ENCODE results near the gene RAE1. TPM values are rescaled to one million over a fixed set of nuclear protein-coding genes. Genes with fewer than 3 reads are reported as not detected.
A peak's percentile ranks its signal among the peaks of the same experiment; 100 is the strongest.

Gene RAE1
- total RNA-seq (2014; rRNA removed) (99.8 and 183 TPM in 2 replicates), Bru-seq, nascent RNA (percentile 91 among the genes with signal in this experiment), BruChase-seq, experiment 1, labeled RNA remaining after a 6-hour chase (percentile 89 among the genes with signal in this experiment), BruChase-seq, experiment 2, labeled RNA remaining after a 2-hour chase (percentile 89 among the genes with signal in this experiment)
- long read RNA-seq, transcript RAE1-203 (12 exons, 2,639 nt) = major isoform, 113 of 139 reads
- long read RNA-seq, partial matches to known transcripts = 6 of 139 reads
- long read RNA-seq, other reads (novel, unspliced or antisense) = 16 of 139 reads

- Histone ChIP-seq H3K9ac (ENCODE audit: low read length) (peak within 1 kb of the TSS; percentile 94), H3K4me2 (ENCODE audit: low read length) (peak within 1 kb of the TSS; percentile 94), H2AFZ (ENCODE audit: low read length) (peak within 1 kb of the TSS; percentile 75), H3F3A (ENCODE audit: low read length, unreplicated experiment) (no peaks in the 10 kb centered on the region), H3K4me3 (ENCODE audit: low read length) (peak within 1 kb of the TSS; percentile 84), H3K27me3 (ENCODE audit: low read length) (no peaks in the 10 kb centered on the region), H3K9me2 (replicated peaks; ENCODE audit: low read length) (no peaks in the 10 kb centered on the region), H3K4me1 (ENCODE audit: insufficient read depth, low read length) (peaks cover 11% of the 10 kb centered on the region), H3K9me3 (ENCODE audit: low read length) (no peaks in the 10 kb centered on the region), H4K20me1 (ENCODE audit: low read length) (peaks cover 28% of the 10 kb centered on the region), H3K36me3 (ENCODE audit: low read depth, low read length) (peaks cover 23% of the 10 kb centered on the region), H3K79me2 (ENCODE audit: low read length) (peaks cover 43% of the 10 kb centered on the region), H3K27ac (ENCODE audit: low read length) (peak within 1 kb of the TSS; percentile 41)
- CTCF ChIA-PET = no interaction called here
- intact Hi-C loops (cut with micrococcal nuclease) = no loop called here
- no peak for TF ChIP-seq EZH2phosphoT487 (IDR thresholded peaks at IDR 0.05; ENCODE audit: borderline replicate concordance, low read length)
- TF ChIP-seq EZH2 (IDR thresholded peaks at IDR 0.05; ENCODE audit: low read length, unreplicated experiment) = no peak
- TF ChIP-seq CTCF (conservative IDR thresholded peaks at IDR 0.05; ENCODE audit: low read depth, low read length) = no peak
- DNase-seq (peak; percentile 98), ATAC-seq (peak; percentile 88)
- POLR2A ChIA-PET (ENCODE audit: unreplicated experiment) = interaction anchor here (0.6 kb wide), 1 partner anchor 162 kb away, joined by 4 read pairs; no protein-coding TSS in a partner anchor
- TSS peak; percentile 41 for BruUV-seq (replicated peaks)
Observed at GRCh38 chr20:57351042-57351783, at the start of gene RAE1. Gene RAE1 (plus strand): TSS chr20:57351255. CDS start chr20:57354039, 2,784 bp downstream.

GRCh38 chr20:57306747-57307146 is 44.3 kb upstream of the RAE1 start:
- no TSS peak for BruUV-seq (replicated peaks)
- intact Hi-C loops (cut with micrococcal nuclease) = no loop called here
- no peak overlapping the region for H3K4me2 ChIP-seq (ENCODE audit: low read length)
- no peak overlapping the region for H3K4me3 ChIP-seq (ENCODE audit: low read length)
- H3K9ac ChIP-seq (ENCODE audit: low read length) = no peak overlapping the region
- H3K9me3 ChIP-seq (ENCODE audit: low read length) = no peaks in the 10 kb centered on the region
- H3K4me1 ChIP-seq (ENCODE audit: insufficient read depth, low read length) = no peaks in the 10 kb centered on the region
- H3K9me2 ChIP-seq (replicated peaks; ENCODE audit: low read length) = no peaks in the 10 kb centered on the region
- CTCF ChIA-PET = no interaction called here
- H3F3A ChIP-seq (ENCODE audit: low read length, unreplicated experiment) = no peaks in the 10 kb centered on the region
- ATAC-seq (no peak), DNase-seq (no peak)
- peaks cover 92% of the 10 kb centered on the region for H3K27me3 ChIP-seq (ENCODE audit: low read length)
- no peaks in the 10 kb centered on the region for H3K36me3 ChIP-seq (ENCODE audit: low read depth, low read length)
- no peaks in the 10 kb centered on the region for H3K79me2 ChIP-seq (ENCODE audit: low read length)
- no peaks in the 10 kb centered on the region for H4K20me1 ChIP-seq (ENCODE audit: low read length)
- no peak overlapping the region for H2AFZ ChIP-seq (ENCODE audit: low read length)
- POLR2A ChIA-PET (ENCODE audit: unreplicated experiment) = no interaction called here
- H3K27ac ChIP-seq (ENCODE audit: low read length) = no peak overlapping the region
- no peak for TF ChIP-seq EZH2phosphoT487 (IDR thresholded peaks at IDR 0.05; ENCODE audit: borderline replicate concordance, low read length)

GRCh38 chr20:57308451-57309271 is 42.4 kb upstream of the RAE1 start:
- no peaks in the 10 kb centered on the region for H3K4me1 ChIP-seq (ENCODE audit: insufficient read depth, low read length)
- H3K9ac ChIP-seq (ENCODE audit: low read length) = no peak overlapping the region
- peaks cover 97% of the 10 kb centered on the region for H3K27me3 ChIP-seq (ENCODE audit: low read length)
- H4K20me1 ChIP-seq (ENCODE audit: low read length) = no peaks in the 10 kb centered on the region
- H3K36me3 ChIP-seq (ENCODE audit: low read depth, low read length) = no peaks in the 10 kb centered on the region
- intact Hi-C loops (cut with micrococcal nuclease) = no loop called here
- DNase-seq (no peak), ATAC-seq (no peak)
- TF ChIP-seq CTCF (conservative IDR thresholded peaks at IDR 0.05; ENCODE audit: low read depth, low read length) (no peak), EZH2 (IDR thresholded peaks at IDR 0.05; ENCODE audit: low read length, unreplicated experiment) (no peak), EZH2phosphoT487 (IDR thresholded peaks at IDR 0.05; ENCODE audit: borderline replicate concordance, low read length) (no peak)
- H3K4me3 ChIP-seq (ENCODE audit: low read length) = no peak overlapping the region
- no peak overlapping the region for H3K4me2 ChIP-seq (ENCODE audit: low read length)
- no peak overlapping the region for H3K27ac ChIP-seq (ENCODE audit: low read length)
- H3F3A ChIP-seq (ENCODE audit: low read length, unreplicated experiment) = no peaks in the 10 kb centered on the region
- no peaks in the 10 kb centered on the region for H3K79me2 ChIP-seq (ENCODE audit: low read length)
- ChIA-PET POLR2A (ENCODE audit: unreplicated experiment) (no interaction called here), CTCF (no interaction called here)
- no peaks in the 10 kb centered on the region for H3K9me3 ChIP-seq (ENCODE audit: low read length)
- H3K9me2 ChIP-seq (replicated peaks; ENCODE audit: low read length) = no peaks in the 10 kb centered on the region
- no peak overlapping the region for H2AFZ ChIP-seq (ENCODE audit: low read length)
- BruUV-seq (replicated peaks) = no TSS peak

Measured in PC-3 (cell line).